Spleen (tissue), 11 donors: Measurements from ENCODE around the gene CSTPP1. TPM values are rescaled to one million over a fixed set of nuclear protein-coding genes. Genes with fewer than 3 reads are reported as not detected.

ENCODE experiments used
- DNase-seq: peaks from one replicate; pipeline ENCODE4 v3.0.0-alpha.2; 2020
- H3K27ac ChIP-seq, 8 donors: fragments of 200-600 bp; sonication (generic) in 7 of 8; 1 replicate in 4 of 8; 2 replicates in 4 of 8; pipeline versions ENCODE4 v1.5.0 to v1.8.0; 2016 to 2021; ENCODE audit warnings: inconsistent platforms in 4 of 8, mild to moderate bottlenecking in 4 of 8, moderate library complexity in 1 of 8
- H3K27me3 ChIP-seq, 7 donors: fragments of 200-600 bp; sonication (generic) in 6 of 7; replicated peaks in 1 of 7; 1 replicate in 4 of 7; 2 replicates in 3 of 7; pipeline versions ENCODE4 v1.5.0 to v1.8.0; 2016 to 2021; ENCODE audit warnings: inconsistent platforms in 3 of 7, mild to moderate bottlenecking in 1 of 7
- H3K36me3 ChIP-seq, 6 donors: fragments of 200-600 bp; sonication (generic) in 5 of 6; 1 replicate in 4 of 6; 2 replicates in 2 of 6; pipeline versions ENCODE4 v1.5.0 to v1.8.0; 2016 to 2021; ENCODE audit warnings: inconsistent platforms in 2 of 6
- H3K4me1 ChIP-seq, 6 donors: fragments of 200-600 bp; sonication (generic) in 5 of 6; 1 replicate in 3 of 6; 2 replicates in 3 of 6; pipeline versions ENCODE4 v1.5.0 to v1.8.0; 2016 to 2021; ENCODE audit warnings: inconsistent platforms in 3 of 6
- H3K4me3 ChIP-seq, 8 donors: fragments of 200-600 bp; sonication (generic) in 7 of 8; 1 replicate in 4 of 8; 2 replicates in 4 of 8; pipeline versions ENCODE4 v1.5.0 to v1.8.0; 2016 to 2021; ENCODE audit warnings: inconsistent platforms in 4 of 8, mild to moderate bottlenecking in 4 of 8, moderate library complexity in 2 of 8
- H3K9me3 ChIP-seq, 8 donors: fragments of 200-600 bp; sonication (generic) in 7 of 8; 1 replicate in 4 of 8; 2 replicates in 4 of 8; pipeline versions ENCODE4 v1.5.0 to v1.8.0; 2016 to 2021; ENCODE audit warnings: inconsistent platforms in 4 of 8
- POLR2A ChIP-seq, 3 donors: fragments of 450-650 bp; IDR thresholded peaks; one replicate each; pipeline ENCODE4 v1.5.1; 2017; ENCODE audit warnings: antibody characterized with exemption in 3 of 3, mild to moderate bottlenecking in 1 of 3
- POLR2AphosphoS5 ChIP-seq, 3 donors: sonication (generic); formaldehyde crosslinking; IDR thresholded peaks; one replicate each; pipeline ENCODE4 v1.5.1; 2017; ENCODE audit warnings: antibody characterized with exemption in 3 of 3
- WGBS, 5 donors: extraction: QIAGEN DNeasy Blood & Tissue Kit in 3 of 5; methylation state at CpG; one replicate each; pipeline versions ENCODE4 v1.1.5 to v1.1.7; 2013 to 2018; 5-methylcytosine and 5-hydroxymethylcytosine counted together
- intact Hi-C: fragments of 100-400 bp; cut with DNase I; formaldehyde crosslinking; loops from one replicate; pipeline ENCODE4 v1.15.0; 2023; ENCODE audit warnings: low total_unique reads
- polyA plus RNA-seq, 3 donors: library from polyadenylated mRNA; stranded (reverse); fragments of 200-250 nt; gene quantifications; one replicate each; pipeline ENCODE4 v1.2.1, GENCODE V29; 2013
- total RNA-seq, 7 donors: library from RNA; depleted of rRNA in 3 of 7; stranded (reverse); fragments of >200 nt in 3 of 7; fragmentation: NEBNext Ultra II Directional in 4 of 7; extraction: Animal tissue kit (Norgen Biotek cat#: 25700) in 4 of 7; gene quantifications; one replicate each; pipeline versions ENCODE4 v1.1.0 to v1.2.1, GENCODE V29; 2016 to 2021
- TF ChIP-seq, protein P1 (sequence below), 11 experiments: fragments of 200-600 bp in 7 of 11; fragments of 450-650 bp in 4 of 11; sonication (generic) in 4 of 11; IDR thresholded peaks in 8 of 11; conservative IDR thresholded peaks in 3 of 11; 1 replicate in 7 of 11; 2 replicates in 4 of 11; pipeline versions ENCODE4 v1.4.0 to v1.8.0; 2016 to 2021; ENCODE audit warnings: antibody characterized with exemption in 11 of 11, inconsistent platforms in 4 of 11, mild to moderate bottlenecking in 1 of 11
- donor health status: healthy with polysubstance abuse.
- donor health status: DM: no; HTN: no; CAD: no; lungs with moderate emphysema.
- donor health status: DM: no; HTN: no; CAD: no.
- donor health status: Bipolar disorder and iron deficiency.
- donor health status: healthy.
- donor health status: DM: no; HTN: no; CAD: no.
- donor health status: DM: yes; HTN: yes; CAD: no.

Gene CSTPP1
- total and polyA plus RNA-seq, 10 donors, result 8.6 to 23.0 (median 14.4) TPM

DNA sequence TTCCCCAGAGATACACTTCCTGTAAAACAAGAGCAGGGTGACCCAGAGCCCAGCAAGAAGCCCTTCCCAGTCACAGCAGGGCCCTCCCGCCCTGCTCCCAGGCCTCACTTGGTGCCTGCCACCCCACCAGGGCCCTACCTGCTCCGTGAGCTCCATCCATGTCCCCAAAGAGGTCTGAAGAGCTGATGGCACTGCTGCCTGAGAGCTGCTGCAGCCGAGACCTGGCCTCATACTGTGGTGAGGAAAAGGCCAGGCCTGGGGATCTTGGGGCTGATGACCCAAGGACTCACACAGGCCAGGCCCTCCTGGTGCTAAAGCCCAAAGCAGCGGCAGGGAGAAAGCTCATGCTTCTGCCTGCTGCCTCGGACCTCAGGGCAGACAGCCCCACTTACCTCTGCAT, 229.8 kb downstream of the CSTPP1 start:
- H3K27ac ChIP-seq, result no peak overlapping the region
- peaks cover 0 to 22% (median 8%) of the 10 kb centered on the region in 6 donors for H3K4me1 ChIP-seq
- H3K36me3 ChIP-seq, result peaks cover 8 to 96% (median 85%) of the 10 kb centered on the region in 6 donors
- H3K4me3 ChIP-seq, result no peak overlapping the region
- no peaks in the 10 kb centered on the region for H3K27me3 ChIP-seq
- no peak for DNase-seq
- no peaks in the 10 kb centered on the region for H3K9me3 ChIP-seq
- peak in 2 of 3 donors; percentile 20 to 65 for TF ChIP-seq POLR2AphosphoS5 (IDR thresholded peaks at IDR 0.05)
- TF ChIP-seq POLR2A (IDR thresholded peaks at IDR 0.05), result no peak
- TF ChIP-seq, protein P1, sequence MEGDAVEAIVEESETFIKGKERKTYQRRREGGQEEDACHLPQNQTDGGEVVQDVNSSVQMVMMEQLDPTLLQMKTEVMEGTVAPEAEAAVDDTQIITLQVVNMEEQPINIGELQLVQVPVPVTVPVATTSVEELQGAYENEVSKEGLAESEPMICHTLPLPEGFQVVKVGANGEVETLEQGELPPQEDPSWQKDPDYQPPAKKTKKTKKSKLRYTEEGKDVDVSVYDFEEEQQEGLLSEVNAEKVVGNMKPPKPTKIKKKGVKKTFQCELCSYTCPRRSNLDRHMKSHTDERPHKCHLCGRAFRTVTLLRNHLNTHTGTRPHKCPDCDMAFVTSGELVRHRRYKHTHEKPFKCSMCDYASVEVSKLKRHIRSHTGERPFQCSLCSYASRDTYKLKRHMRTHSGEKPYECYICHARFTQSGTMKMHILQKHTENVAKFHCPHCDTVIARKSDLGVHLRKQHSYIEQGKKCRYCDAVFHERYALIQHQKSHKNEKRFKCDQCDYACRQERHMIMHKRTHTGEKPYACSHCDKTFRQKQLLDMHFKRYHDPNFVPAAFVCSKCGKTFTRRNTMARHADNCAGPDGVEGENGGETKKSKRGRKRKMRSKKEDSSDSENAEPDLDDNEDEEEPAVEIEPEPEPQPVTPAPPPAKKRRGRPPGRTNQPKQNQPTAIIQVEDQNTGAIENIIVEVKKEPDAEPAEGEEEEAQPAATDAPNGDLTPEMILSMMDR (IDR thresholded peaks at IDR 0.05 in 8 of 11, conservative IDR thresholded peaks at IDR 0.05 in 3 of 11), result no peak
- 86 to 95% (median 95%) methylated on average over 4 to 5 of the region's 5 CpGs for WGBS, 5 donors
- intact Hi-C loops, result no loop called here

DNA sequence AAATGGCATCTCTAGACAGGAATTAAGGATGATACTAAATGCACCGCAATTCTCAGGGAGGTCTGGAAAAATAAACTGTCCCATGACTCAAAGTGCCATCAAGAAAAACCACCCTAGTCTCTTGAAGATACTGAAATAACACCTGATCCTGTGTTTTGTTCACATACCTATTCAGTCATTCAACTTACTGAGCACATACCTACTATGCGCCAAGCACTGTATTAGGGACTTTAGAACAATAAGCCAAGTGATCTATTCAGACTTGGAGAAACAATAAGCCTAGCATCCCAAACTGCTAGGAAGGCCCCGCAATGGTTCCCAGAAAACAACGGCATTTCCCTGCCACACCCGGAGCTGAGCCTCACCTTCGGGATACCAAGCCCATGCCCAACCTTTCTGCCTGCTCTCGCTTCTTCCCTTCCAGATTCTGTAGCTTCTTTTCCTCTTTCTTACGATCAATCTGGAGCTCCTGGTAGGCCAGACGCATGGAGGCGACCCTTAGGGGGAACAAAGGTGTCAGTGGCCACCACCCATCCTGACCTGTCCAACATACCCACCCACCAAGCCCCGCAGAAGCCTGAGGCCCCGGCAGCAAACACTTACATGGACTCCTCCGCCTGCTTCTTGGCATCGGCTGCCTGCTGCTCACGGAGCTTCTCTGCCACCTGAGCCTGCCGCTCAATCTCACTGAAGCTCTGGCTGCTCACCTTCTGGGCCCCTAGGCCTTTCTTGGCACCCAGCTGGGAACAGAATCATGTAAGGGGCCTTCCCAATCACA, 234.7 kb downstream of the CSTPP1 start:
- Histone ChIP-seq H3K4me3 (no peak overlapping the region), H3K4me1 (peaks cover 12 to 53% (median 37%) of the 10 kb centered on the region in 6 donors), H3K27me3 (no peaks in the 10 kb centered on the region), H3K27ac (no peak overlapping the region), H3K9me3 (no peaks in the 10 kb centered on the region), H3K36me3 (peaks cover 5 to 92% (median 86%) of the 10 kb centered on the region in 6 donors)
- intact Hi-C loops, result no loop called here
- TF ChIP-seq POLR2AphosphoS5 (IDR thresholded peaks at IDR 0.05) (peak in 1 of 3 donors; percentile 16), POLR2A (IDR thresholded peaks at IDR 0.05) (no peak)
- TF ChIP-seq, protein P1 (IDR thresholded peaks at IDR 0.05 in 8 of 11, conservative IDR thresholded peaks at IDR 0.05 in 3 of 11), result no peak
- no peak for DNase-seq
- 93 to 96% (median 95%) methylated on average over 16 of the region's 16 CpGs for WGBS, 5 donors

DNA sequence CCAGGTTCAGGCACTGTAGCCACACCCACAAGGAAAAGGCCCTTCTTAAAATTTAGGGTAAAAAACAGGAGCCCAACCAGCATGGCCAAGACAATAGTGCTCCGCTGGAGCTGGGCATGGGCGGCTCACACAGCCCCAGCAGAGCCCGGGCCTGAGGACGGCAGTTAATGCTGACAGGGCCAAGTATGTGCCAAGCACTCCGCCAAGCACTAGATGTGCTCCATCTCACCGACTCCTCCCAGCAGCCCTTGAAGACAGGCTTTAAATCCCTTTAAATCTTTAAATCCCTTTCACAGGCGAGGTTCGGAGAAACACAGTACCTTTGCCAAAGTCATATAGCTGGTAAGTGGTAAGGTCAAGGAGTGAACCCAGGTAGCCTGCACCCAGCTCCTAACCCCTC, 235.3 kb downstream of the CSTPP1 start:
- no peak for DNase-seq
- peaks cover 0 to 86% (median 80%) of the 10 kb centered on the region in 6 donors for H3K36me3 ChIP-seq
- no peak overlapping the region for H3K27ac ChIP-seq
- H3K27me3 ChIP-seq, result no peaks in the 10 kb centered on the region
- H3K4me3 ChIP-seq, result no peak overlapping the region
- intact Hi-C loops, result no loop called here
- TF ChIP-seq POLR2AphosphoS5 (IDR thresholded peaks at IDR 0.05), result no peak
- no peak for TF ChIP-seq POLR2A (IDR thresholded peaks at IDR 0.05)
- TF ChIP-seq, protein P1 (IDR thresholded peaks at IDR 0.05 in 8 of 11, conservative IDR thresholded peaks at IDR 0.05 in 3 of 11), result no peak
- WGBS, 5 donors, result 78 to 94% (median 89%) methylated on average over 8 of the region's 8 CpGs
- H3K9me3 ChIP-seq, result no peaks in the 10 kb centered on the region
- H3K4me1 ChIP-seq, result peaks cover 12 to 54% (median 37%) of the 10 kb centered on the region in 6 donors

DNA sequence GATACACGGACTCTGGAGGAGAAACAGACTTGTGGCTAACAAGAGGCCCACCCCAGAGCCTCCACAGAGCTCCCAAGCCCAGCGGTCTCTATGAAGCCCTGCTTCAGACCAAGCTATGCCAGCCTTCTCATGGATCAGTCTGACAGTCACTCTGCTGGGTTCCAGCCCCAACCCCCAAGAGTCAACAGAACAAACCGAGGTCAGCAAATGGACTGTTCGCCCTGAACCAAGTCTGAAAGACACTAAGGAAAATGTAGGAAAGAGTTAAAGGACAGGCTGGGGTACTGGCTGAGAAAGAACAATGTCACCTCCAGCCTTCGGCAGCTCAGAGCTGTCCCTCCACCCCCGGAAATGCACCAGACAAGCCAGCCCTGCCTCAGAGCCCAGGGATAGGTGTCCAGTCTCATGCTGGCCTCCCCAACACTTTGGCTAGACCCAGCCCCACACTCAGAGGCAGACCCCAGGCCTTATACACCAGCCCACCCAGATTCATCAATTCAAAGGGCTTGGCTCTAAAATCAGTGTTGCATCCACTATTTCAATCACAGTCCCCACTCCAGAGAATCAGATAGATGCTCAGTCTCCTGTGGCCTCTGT, 236.3 kb downstream of the CSTPP1 start:
- Histone ChIP-seq H3K4me3 (no peak overlapping the region), H3K27me3 (no peaks in the 10 kb centered on the region), H3K9me3 (no peaks in the 10 kb centered on the region), H3K4me1 (peaks cover 18 to 62% (median 46%) of the 10 kb centered on the region in 6 donors), H3K36me3 (peaks cover 0 to 76% (median 70%) of the 10 kb centered on the region in 6 donors), H3K27ac (no peak overlapping the region)
- intact Hi-C loops, result no loop called here
- WGBS, 5 donors, result 77 to 92% (median 87%) methylated on average over 5 to 6 of the region's 6 CpGs
- DNase-seq, result no peak
- no peak for TF ChIP-seq POLR2AphosphoS5 (IDR thresholded peaks at IDR 0.05)
- TF ChIP-seq, protein P1 (IDR thresholded peaks at IDR 0.05 in 8 of 11, conservative IDR thresholded peaks at IDR 0.05 in 3 of 11), result no peak
- no peak for TF ChIP-seq POLR2A (IDR thresholded peaks at IDR 0.05)
